H9 (cell line): ENCODE data around the gene PCDH9. TPM values are rescaled to one million over a fixed set of nuclear protein-coding genes. Genes with fewer than 3 reads are reported as not detected.

Experiments used
- DNase-seq: peaks from one replicate; pipeline ENCODE4 v3.0.0-alpha.2; 2017
- H2AFZ ChIP-seq: one replicate; pipeline ENCODE4 v1.6.1; 2013; ENCODE audit warnings: mild to moderate bottlenecking, low read length, control low read depth, moderate library complexity
- H2AK5ac ChIP-seq: 2 replicates; pipeline ENCODE4 v1.6.1; 2013; ENCODE audit warnings: low read length, control low read depth, mixed read lengths; ENCODE audit not compliant: insufficient read length
- H2BK120ac ChIP-seq: one replicate; pipeline ENCODE4 v1.6.1; 2013; ENCODE audit warnings: low read depth, mild to moderate bottlenecking, low read length, control low read depth, inconsistent platforms; ENCODE audit not compliant: poor library complexity, severe bottlenecking
- H2BK12ac ChIP-seq: 2 replicates; pipeline ENCODE4 v1.6.1; 2013; ENCODE audit warnings: low read length, control low read depth, mixed read lengths, low read depth; ENCODE audit not compliant: insufficient read length
- H2BK15ac ChIP-seq: 2 replicates; pipeline ENCODE4 v1.6.1; 2013; ENCODE audit warnings: low read depth, low read length, control low read depth
- H2BK20ac ChIP-seq: one replicate; pipeline ENCODE4 v1.6.1; 2013; ENCODE audit warnings: low read depth, mild to moderate bottlenecking, low read length, control low read depth, inconsistent platforms; ENCODE audit not compliant: poor library complexity, severe bottlenecking
- H2BK5ac ChIP-seq: 2 replicates; pipeline ENCODE4 v1.6.1; 2013; ENCODE audit warnings: low read length, control low read depth, mixed read lengths; ENCODE audit not compliant: insufficient read length
- H3K14ac ChIP-seq: 2 replicates; pipeline ENCODE4 v1.6.1; 2013; ENCODE audit warnings: low read length, control low read depth; ENCODE audit not compliant: insufficient read depth
- H3K18ac ChIP-seq: 2 replicates; pipeline ENCODE4 v1.6.1; 2013; ENCODE audit warnings: low read depth, mild to moderate bottlenecking, mixed read lengths, low read length, control low read depth; ENCODE audit not compliant: insufficient read length
- H3K23ac ChIP-seq: 2 replicates; pipeline ENCODE4 v1.6.1; 2013; ENCODE audit warnings: low read length, control low read depth, mixed read lengths, low read depth; ENCODE audit not compliant: insufficient read length
- H3K23me2 ChIP-seq: 2 replicates; pipeline ENCODE4 v1.6.1; 2013; ENCODE audit warnings: low read depth, mild to moderate bottlenecking, mixed read lengths, low read length, control low read depth; ENCODE audit not compliant: insufficient read length, poor library complexity, severe bottlenecking
- H3K27ac ChIP-seq: 2 replicates; pipeline ENCODE4 v1.5.1; 2013; ENCODE audit warnings: low read length, control low read depth, mixed read lengths, low read depth; ENCODE audit not compliant: insufficient read length
- H3K27me3 ChIP-seq: 2 replicates; pipeline ENCODE4 v1.6.1; 2013; ENCODE audit warnings: low read length, control low read depth, inconsistent platforms; ENCODE audit not compliant: insufficient read depth
- H3K4ac ChIP-seq: 2 replicates; pipeline ENCODE4 v1.6.1; 2013; ENCODE audit warnings: low read depth, mild to moderate bottlenecking, control low read depth, inconsistent platforms, low read length, moderate library complexity
- H3K4me1 ChIP-seq: 2 replicates; pipeline ENCODE4 v1.6.1; 2013; ENCODE audit warnings: low read length, control low read depth, inconsistent platforms; ENCODE audit not compliant: insufficient read depth
- H3K4me2 ChIP-seq: 2 replicates; pipeline ENCODE4 v1.6.1; 2013; ENCODE audit warnings: low read length, control low read depth, mixed read lengths; ENCODE audit not compliant: insufficient read length, insufficient read depth
- H3K56ac ChIP-seq: 2 replicates; pipeline ENCODE4 v1.6.1; 2013; ENCODE audit warnings: low read depth, mild to moderate bottlenecking, mixed read lengths, low read length, control low read depth; ENCODE audit not compliant: insufficient read length
- H3K79me1 ChIP-seq: 2 replicates; pipeline ENCODE4 v1.6.1; 2013; ENCODE audit warnings: low read depth, mild to moderate bottlenecking, moderate library complexity, low read length, control low read depth, inconsistent platforms; ENCODE audit not compliant: insufficient read depth, poor library complexity, severe bottlenecking
- H3K79me2 ChIP-seq: 2 replicates; pipeline ENCODE4 v1.6.1; 2013; ENCODE audit warnings: low read length, control low read depth, inconsistent platforms; ENCODE audit not compliant: insufficient read depth
- H3K9ac ChIP-seq: 2 replicates; pipeline ENCODE4 v1.6.1; 2013; ENCODE audit warnings: low read length, control low read depth, mixed read lengths; ENCODE audit not compliant: insufficient read length; ENCODE audit errors: extremely low read depth
- H3K9me3 ChIP-seq: one replicate; pipeline ENCODE4 v1.6.1; 2013; ENCODE audit warnings: low read depth, low read length, inconsistent platforms; ENCODE audit not compliant: control insufficient read depth
- H3T11ph ChIP-seq: one replicate; pipeline ENCODE4 v1.6.1; 2013; ENCODE audit warnings: mild to moderate bottlenecking, low read length, control low read depth, inconsistent platforms
- H4K20me1 ChIP-seq: one replicate; pipeline ENCODE4 v1.6.1; 2013; ENCODE audit not compliant: control insufficient read depth, insufficient read length, insufficient read depth
- H4K5ac ChIP-seq: 2 replicates; pipeline ENCODE4 v1.6.1; 2013; ENCODE audit warnings: low read depth, mild to moderate bottlenecking, mixed read lengths, low read length, control low read depth; ENCODE audit not compliant: insufficient read length
- H4K8ac ChIP-seq: replicated peaks from 2 replicates; pipeline ENCODE4 v1.6.1; 2013; ENCODE audit warnings: low read length, control low read depth, mixed read lengths, low read depth; ENCODE audit not compliant: insufficient read length
- H4K91ac ChIP-seq: 2 replicates; pipeline ENCODE4 v1.6.1; 2013; ENCODE audit warnings: low read depth, mild to moderate bottlenecking, moderate library complexity, mixed read lengths, low read length, control low read depth; ENCODE audit not compliant: insufficient read length
- H3K27ac Mint-ChIP-seq, 3 experiments: 2 replicates in 2 of 3; 3 replicates in 1 of 3; pipeline ENCODE4 v1.8.0; 2020 to 2021; ENCODE audit warnings: mixed read lengths in 3 of 3, mild to moderate bottlenecking in 1 of 3, moderate library complexity in 1 of 3
- H3K27me3 Mint-ChIP-seq: 2 replicates; pipeline ENCODE4 v1.8.0; 2021; ENCODE audit warnings: low read depth, mild to moderate bottlenecking, moderate library complexity, mixed read lengths
- H3K36me3 Mint-ChIP-seq, 3 experiments: 2 replicates in 2 of 3; 3 replicates in 1 of 3; pipeline ENCODE4 v1.8.0; 2020 to 2021; ENCODE audit warnings: low read depth in 3 of 3, mixed read lengths in 3 of 3; ENCODE audit not compliant: insufficient read depth in 1 of 3
- H3K4me1 Mint-ChIP-seq, 2 experiments: 2 replicates each; pipeline ENCODE4 v1.8.0; 2020; ENCODE audit warnings: mixed read lengths in 2 of 2
- H3K4me3 Mint-ChIP-seq, 2 experiments: 2 replicates in 1 of 2; 3 replicates in 1 of 2; pipeline ENCODE4 v1.8.0; 2020 to 2021; ENCODE audit warnings: mild to moderate bottlenecking in 2 of 2, mixed read lengths in 2 of 2, moderate library complexity in 1 of 2
- H3K9me3 Mint-ChIP-seq, 2 experiments: 2 replicates in 1 of 2; 3 replicates in 1 of 2; pipeline ENCODE4 v1.8.0; 2020; ENCODE audit warnings: mild to moderate bottlenecking in 2 of 2, mixed read lengths in 2 of 2, moderate library complexity in 1 of 2
- WGBS: extraction: QIAGEN DNeasy Blood & Tissue Kit; methylation state at CpG from one replicate; pipeline ENCODE4 v1.1.7; 2013; ENCODE audit warnings: missing lambda C conversion rate, low lambda C conversion rate, mixed read lengths; ENCODE audit not compliant: insufficient read length; ENCODE audit errors: extremely low coverage; 5-methylcytosine and 5-hydroxymethylcytosine counted together
- total RNA-seq: library from RNA; stranded (reverse); gene quantifications from 2 replicates; pipeline ENCODE4 v1.2.1, GENCODE V29; 2021
- TF ChIP-seq, protein P1 (sequence below): fragments of 200-600 bp; sonication (generic); conservative IDR thresholded peaks from 3 replicates; pipeline ENCODE4 v1.8.0; 2021; ENCODE audit warnings: antibody characterized with exemption, mild to moderate bottlenecking

Gene PCDH9
- total RNA-seq, 1 experiment from 2014 or later, result 0.11 TPM

DNA sequence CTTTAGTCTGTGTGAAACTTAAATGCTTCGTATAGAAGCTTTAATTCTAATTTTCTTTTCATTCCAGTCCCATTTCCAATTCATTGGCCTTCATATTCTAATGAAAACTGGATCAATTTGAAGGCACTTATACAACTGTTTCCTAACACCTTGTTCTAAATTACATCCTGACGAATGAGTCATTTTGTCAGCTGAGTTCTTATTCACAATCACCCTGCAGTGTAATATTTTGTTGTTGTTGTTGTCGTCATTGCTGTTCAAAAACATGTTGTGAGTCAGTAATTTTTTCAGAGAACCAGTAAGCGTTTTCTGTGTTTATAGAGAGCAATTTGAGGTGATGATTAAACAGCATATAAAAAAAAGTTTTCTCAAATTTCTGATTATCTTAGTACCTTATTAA lies 290.0 kb downstream of the PCDH9 start:
- H4K5ac ChIP-seq, result no peak overlapping the region
- no peak overlapping the region for H2AFZ ChIP-seq
- no peak overlapping the region for H2BK20ac ChIP-seq
- no peak overlapping the region for H3K4ac ChIP-seq
- H3K56ac ChIP-seq, result no peak overlapping the region
- H3T11ph ChIP-seq, result no peak overlapping the region
- no peak overlapping the region for H3K27ac ChIP-seq
- no peaks in the 10 kb centered on the region for H3K27me3 ChIP-seq
- WGBS, result no CpG with 5 or more reads among the region's 4 CpGs
- H3K4me1 Mint-ChIP-seq, result no peaks in the 10 kb centered on the region
- H3K27me3 Mint-ChIP-seq, result no peaks in the 10 kb centered on the region
- no peak overlapping the region for H3K4me3 Mint-ChIP-seq
- H3K79me2 ChIP-seq, result no peaks in the 10 kb centered on the region
- no peaks in the 10 kb centered on the region for H3K36me3 Mint-ChIP-seq
- no peak overlapping the region for H2BK120ac ChIP-seq
- no peak overlapping the region for H2BK5ac ChIP-seq
- no peak overlapping the region for H2BK12ac ChIP-seq
- H2AK5ac ChIP-seq, result no peak overlapping the region
- H3K9me3 ChIP-seq, result no peaks in the 10 kb centered on the region
- no peak overlapping the region for H3K27ac Mint-ChIP-seq
- DNase-seq, result no peak
- H3K79me1 ChIP-seq, result no peaks in the 10 kb centered on the region
- no peaks in the 10 kb centered on the region for H4K20me1 ChIP-seq
- H4K8ac ChIP-seq, result no peak overlapping the region
- no peak overlapping the region for H3K14ac ChIP-seq
- no peaks in the 10 kb centered on the region for H3K9me3 Mint-ChIP-seq
- no peak overlapping the region for H3K18ac ChIP-seq
- no peak overlapping the region for H2BK15ac ChIP-seq
- no peak overlapping the region for H4K91ac ChIP-seq
- H3K4me1 ChIP-seq, result no peaks in the 10 kb centered on the region
- H3K9ac ChIP-seq, result no peak overlapping the region
- no peak overlapping the region for H3K4me2 ChIP-seq
- TF ChIP-seq, protein P1, sequence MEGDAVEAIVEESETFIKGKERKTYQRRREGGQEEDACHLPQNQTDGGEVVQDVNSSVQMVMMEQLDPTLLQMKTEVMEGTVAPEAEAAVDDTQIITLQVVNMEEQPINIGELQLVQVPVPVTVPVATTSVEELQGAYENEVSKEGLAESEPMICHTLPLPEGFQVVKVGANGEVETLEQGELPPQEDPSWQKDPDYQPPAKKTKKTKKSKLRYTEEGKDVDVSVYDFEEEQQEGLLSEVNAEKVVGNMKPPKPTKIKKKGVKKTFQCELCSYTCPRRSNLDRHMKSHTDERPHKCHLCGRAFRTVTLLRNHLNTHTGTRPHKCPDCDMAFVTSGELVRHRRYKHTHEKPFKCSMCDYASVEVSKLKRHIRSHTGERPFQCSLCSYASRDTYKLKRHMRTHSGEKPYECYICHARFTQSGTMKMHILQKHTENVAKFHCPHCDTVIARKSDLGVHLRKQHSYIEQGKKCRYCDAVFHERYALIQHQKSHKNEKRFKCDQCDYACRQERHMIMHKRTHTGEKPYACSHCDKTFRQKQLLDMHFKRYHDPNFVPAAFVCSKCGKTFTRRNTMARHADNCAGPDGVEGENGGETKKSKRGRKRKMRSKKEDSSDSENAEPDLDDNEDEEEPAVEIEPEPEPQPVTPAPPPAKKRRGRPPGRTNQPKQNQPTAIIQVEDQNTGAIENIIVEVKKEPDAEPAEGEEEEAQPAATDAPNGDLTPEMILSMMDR, result no peak
- H3K23ac ChIP-seq, result no peak overlapping the region
- H3K23me2 ChIP-seq, result no peaks in the 10 kb centered on the region
